MG63 (cell line): ENCODE measurements around the gene CIP2A. TPM values are rescaled to one million over a fixed set of nuclear protein-coding genes. Genes with fewer than 3 reads are reported as not detected.

Experiments used
- DNase-seq: peaks from one replicate; pipeline ENCODE4 v3.0.0-alpha.2; 2020
- H3K27me3 ChIP-seq: fragments of 250-450 bp; sonication (Bioruptor Pico); 2 replicates; pipeline ENCODE4 v1.5.1; 2020; ENCODE audit warnings: mild to moderate bottlenecking, moderate library complexity
- H3K36me3 ChIP-seq: fragments of 250-450 bp; sonication (Bioruptor Pico); 2 replicates; pipeline ENCODE4 v1.5.1; 2020; ENCODE audit warnings: mild to moderate bottlenecking, moderate library complexity
- H3K4me3 ChIP-seq: fragments of 250-450 bp; sonication (Bioruptor Pico); 2 replicates; pipeline ENCODE4 v1.5.1; 2020; ENCODE audit warnings: mild to moderate bottlenecking, moderate library complexity
- H3K9me3 ChIP-seq: fragments of 250-450 bp; sonication (Bioruptor Pico); 2 replicates; pipeline ENCODE4 v1.5.1; 2020; ENCODE audit warnings: mild to moderate bottlenecking, moderate library complexity
- total RNA-seq: library from RNA; depleted of rRNA; stranded (reverse); fragments of >200 nt; shearing (Covaris generic); gene quantifications from 2 replicates; pipeline ENCODE4 v1.2.3, GENCODE V29; 2014; ENCODE audit warnings: low replicate concordance

CIP2A gene
- total RNA-seq, 1 experiment from 2014 or later: 34.0 TPM

- Histone ChIP-seq H3K27me3 (no peaks in the 10 kb centered on the region; the same call in none of the 2 replicates), H3K36me3 (no peaks in the 10 kb centered on the region), H3K9me3 (no peaks in the 10 kb centered on the region), H3K4me3 (no peak overlapping the region)
- no peak for DNase-seq
Measured at GRCh38 chr3:108528459-108529252, 60.6 kb downstream of the CIP2A start.

DNA sequence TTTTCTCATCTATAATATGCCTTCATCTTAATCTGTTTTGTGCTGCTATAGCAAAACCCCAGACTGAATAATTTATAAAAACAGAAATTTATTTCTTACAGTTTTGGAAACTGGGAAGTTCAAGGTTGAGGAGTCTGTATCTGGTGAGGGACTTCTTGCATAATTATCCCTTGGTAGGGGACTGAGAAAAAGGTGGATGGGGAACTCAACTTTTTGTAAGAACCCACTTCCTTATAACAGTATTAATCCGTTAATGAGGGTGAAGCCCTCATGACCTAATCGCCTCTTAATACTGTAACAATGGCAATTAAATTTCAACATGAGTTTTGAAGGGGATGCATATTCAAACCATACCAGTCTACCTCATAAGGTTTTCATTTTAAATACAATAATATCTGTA lies 61.4 kb downstream of the CIP2A start:
- Histone ChIP-seq H3K9me3 (no peaks in the 10 kb centered on the region), H3K4me3 (no peak overlapping the region), H3K36me3 (no peaks in the 10 kb centered on the region), H3K27me3 (no peaks in the 10 kb centered on the region; the same call in none of the 2 replicates)
- no peak for DNase-seq

GRCh38 chr3:108527109-108527508 lies 62.1 kb downstream of the CIP2A start:
- Histone ChIP-seq H3K9me3 (no peaks in the 10 kb centered on the region), H3K27me3 (no peaks in the 10 kb centered on the region; the same call in none of the 2 replicates), H3K36me3 (no peaks in the 10 kb centered on the region), H3K4me3 (no peak overlapping the region)
- DNase-seq: no peak

- no peaks in the 10 kb centered on the region for H3K36me3 ChIP-seq
- H3K27me3 ChIP-seq: no peaks in the 10 kb centered on the region; the same call in none of the 2 replicates
- no peak overlapping the region for H3K4me3 ChIP-seq
- DNase-seq: no peak
- H3K9me3 ChIP-seq: no peaks in the 10 kb centered on the region
Measured at GRCh38 chr3:108525971-108526370, 63.3 kb downstream of the CIP2A start.

- Histone ChIP-seq H3K9me3 (no peaks in the 10 kb centered on the region), H3K27me3 (no peaks in the 10 kb centered on the region; the same call in none of the 2 replicates), H3K36me3 (no peaks in the 10 kb centered on the region), H3K4me3 (no peak overlapping the region)
- DNase-seq: no peak
Measured at GRCh38 chr3:108525256-108525655, 64.0 kb downstream of the CIP2A start.

GRCh38 chr3:108524537-108524936 lies 64.7 kb downstream of the CIP2A start:
- DNase-seq: no peak
- no peaks in the 10 kb centered on the region for H3K36me3 ChIP-seq
- H3K4me3 ChIP-seq: no peak overlapping the region
- H3K9me3 ChIP-seq: no peaks in the 10 kb centered on the region
- no peaks in the 10 kb centered on the region; the same call in none of the 2 replicates for H3K27me3 ChIP-seq

GRCh38 chr3:108518895-108519294 lies 70.3 kb downstream of the CIP2A start:
- no peak for DNase-seq
- no peaks in the 10 kb centered on the region for H3K36me3 ChIP-seq
- no peak overlapping the region for H3K4me3 ChIP-seq
- H3K9me3 ChIP-seq: no peaks in the 10 kb centered on the region
- no peaks in the 10 kb centered on the region; the same call in 1 of the 2 replicates for H3K27me3 ChIP-seq

DNA sequence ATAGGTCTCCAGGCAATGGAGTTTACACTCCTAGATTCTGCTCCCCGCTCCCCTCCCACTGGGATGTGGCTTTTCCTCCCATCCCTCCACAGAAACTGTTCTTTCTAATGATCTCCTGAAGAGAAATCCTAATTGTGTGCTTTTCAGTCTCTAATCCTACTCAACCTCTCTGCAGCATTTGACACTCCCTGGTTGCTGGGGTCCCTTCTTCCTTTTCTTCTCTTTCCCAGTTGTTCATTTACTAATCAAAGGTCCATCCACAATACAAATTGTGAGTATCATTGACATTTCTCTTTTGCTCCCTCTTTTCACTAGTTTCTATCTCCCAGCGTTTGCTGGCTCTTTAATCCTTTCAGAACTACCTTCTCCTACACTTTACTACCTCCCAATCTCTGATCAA lies 72.4 kb downstream of the CIP2A start:
- no peaks in the 10 kb centered on the region; the same call in 1 of the 2 replicates for H3K27me3 ChIP-seq
- no peaks in the 10 kb centered on the region for H3K9me3 ChIP-seq
- no peaks in the 10 kb centered on the region for H3K36me3 ChIP-seq
- no peak for DNase-seq
- H3K4me3 ChIP-seq: no peak overlapping the region

- Histone ChIP-seq H3K9me3 (no peaks in the 10 kb centered on the region), H3K4me3 (no peak overlapping the region), H3K27me3 (no peaks in the 10 kb centered on the region), H3K36me3 (no peaks in the 10 kb centered on the region)
- no peak for DNase-seq
Measured at GRCh38 chr3:108513961-108514360, 75.3 kb downstream of the CIP2A start.

- no peaks in the 10 kb centered on the region for H3K9me3 ChIP-seq
- no peak for DNase-seq
- H3K27me3 ChIP-seq: no peaks in the 10 kb centered on the region
- H3K4me3 ChIP-seq: no peak overlapping the region
- no peaks in the 10 kb centered on the region for H3K36me3 ChIP-seq
Measured at GRCh38 chr3:108512671-108513070, 76.6 kb downstream of the CIP2A start.

- no peak overlapping the region for H3K4me3 ChIP-seq
- no peaks in the 10 kb centered on the region for H3K27me3 ChIP-seq
- H3K9me3 ChIP-seq: no peaks in the 10 kb centered on the region
- no peak for DNase-seq
- no peaks in the 10 kb centered on the region for H3K36me3 ChIP-seq
Measured at GRCh38 chr3:108511490-108511889, 77.7 kb downstream of the CIP2A start.

DNA sequence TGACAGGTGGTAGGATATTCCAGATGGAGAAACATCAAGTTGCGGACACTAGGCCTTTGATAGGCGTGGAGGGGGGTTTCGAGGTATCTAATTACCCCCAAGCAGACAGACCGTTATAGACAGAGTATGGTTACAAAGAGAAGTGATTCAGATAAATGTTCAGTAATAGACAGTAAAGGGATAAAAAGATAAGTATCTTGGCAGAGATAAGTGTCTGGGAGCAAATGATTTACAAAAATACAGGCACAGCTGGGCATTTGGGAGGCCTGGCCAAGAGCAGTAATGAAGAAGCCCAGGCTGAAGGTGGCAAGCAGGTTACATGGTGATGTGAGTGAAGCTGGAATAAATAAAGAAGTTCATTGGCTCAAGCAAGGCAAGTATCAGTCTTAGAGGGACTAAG lies 78.2 kb downstream of the CIP2A start:
- no peak overlapping the region for H3K4me3 ChIP-seq
- no peaks in the 10 kb centered on the region for H3K27me3 ChIP-seq
- no peaks in the 10 kb centered on the region for H3K36me3 ChIP-seq
- DNase-seq: no peak
- H3K9me3 ChIP-seq: no peaks in the 10 kb centered on the region

GRCh38 chr3:108510496-108510895 lies 78.7 kb downstream of the CIP2A start, which contains the start of gene MYH15:
MYH15 (minus strand) TSS chr3:108510596; CDS start chr3:108510530, 66 bp downstream.
- H3K9me3 ChIP-seq: no peaks in the 10 kb centered on the region
- H3K27me3 ChIP-seq: no peaks in the 10 kb centered on the region
- H3K36me3 ChIP-seq: no peaks in the 10 kb centered on the region
- H3K4me3 ChIP-seq: no peak within 1 kb of the TSS
- DNase-seq: no peak

DNA sequence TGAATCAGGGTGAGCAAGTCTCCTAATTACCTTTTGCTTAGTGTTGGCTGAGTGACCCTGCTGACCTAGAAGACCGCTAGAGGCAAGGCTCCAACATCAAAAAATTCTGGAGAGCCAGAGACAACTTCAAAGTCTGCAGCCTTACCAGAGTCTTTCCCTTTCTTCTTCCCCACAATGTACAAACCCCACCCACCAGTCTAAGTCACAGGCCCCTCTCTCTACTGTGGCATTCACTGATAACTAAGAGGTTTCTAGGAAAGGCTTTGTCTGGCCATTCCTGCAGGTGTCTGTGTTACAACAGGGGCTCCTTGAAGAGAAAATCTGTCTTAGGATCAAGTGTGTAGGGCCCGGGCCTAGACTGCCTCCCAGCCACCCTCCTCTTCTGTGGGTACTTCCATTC lies 79.4 kb downstream of the CIP2A start:
- H3K27me3 ChIP-seq: no peaks in the 10 kb centered on the region
- DNase-seq: no peak
- H3K36me3 ChIP-seq: no peaks in the 10 kb centered on the region
- H3K4me3 ChIP-seq: no peak overlapping the region
- H3K9me3 ChIP-seq: no peaks in the 10 kb centered on the region

DNA sequence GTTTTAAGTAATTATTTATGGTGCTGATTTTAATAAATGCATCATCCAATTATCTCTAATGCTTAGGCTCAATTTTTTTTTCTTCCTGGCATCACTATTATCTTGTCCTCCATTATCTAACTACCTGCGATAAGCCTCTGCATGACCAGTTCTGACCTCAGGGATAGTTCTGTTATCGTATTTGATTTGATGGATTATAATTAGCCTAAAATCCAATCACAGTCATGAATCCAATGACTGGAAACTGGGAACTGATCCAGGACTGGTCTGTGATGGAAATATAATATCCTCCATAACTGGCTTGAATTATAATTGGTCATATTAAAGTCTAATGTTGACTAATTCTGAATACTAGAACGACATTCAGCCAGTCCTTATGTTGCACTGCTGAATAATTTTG lies 80.0 kb downstream of the CIP2A start:
- Histone ChIP-seq H3K9me3 (no peaks in the 10 kb centered on the region), H3K27me3 (no peaks in the 10 kb centered on the region; the same call in 1 of the 2 replicates), H3K4me3 (no peak overlapping the region), H3K36me3 (no peaks in the 10 kb centered on the region)
- DNase-seq: no peak

GRCh38 chr3:108507902-108508301 lies 81.3 kb downstream of the CIP2A start:
- DNase-seq: no peak
- no peaks in the 10 kb centered on the region for H3K9me3 ChIP-seq
- no peak overlapping the region for H3K4me3 ChIP-seq
- no peaks in the 10 kb centered on the region; the same call in 1 of the 2 replicates for H3K27me3 ChIP-seq
- H3K36me3 ChIP-seq: no peaks in the 10 kb centered on the region

DNA sequence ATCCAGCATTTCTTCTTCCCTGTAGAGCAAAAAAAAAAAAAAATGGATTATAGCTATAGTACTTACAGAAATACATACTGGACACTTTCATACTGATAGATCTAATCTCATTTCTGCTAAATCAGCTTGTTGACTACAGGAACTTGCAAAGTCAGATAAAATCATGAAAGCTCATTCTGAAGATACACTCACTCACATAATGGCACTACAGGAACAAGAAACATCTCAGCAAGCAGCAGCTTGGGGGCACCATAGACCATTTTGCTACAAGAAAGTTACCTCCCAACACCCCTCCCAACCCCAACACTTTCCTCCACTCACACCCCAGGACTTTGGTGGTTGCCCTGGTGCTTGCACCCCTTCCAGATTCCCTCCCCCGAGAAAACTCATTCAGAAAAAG lies 83.4 kb downstream of the CIP2A start:
- no peak for DNase-seq
- no peak overlapping the region for H3K4me3 ChIP-seq
- H3K9me3 ChIP-seq: no peaks in the 10 kb centered on the region
- no peaks in the 10 kb centered on the region for H3K36me3 ChIP-seq
- H3K27me3 ChIP-seq: no peaks in the 10 kb centered on the region; the same call in 1 of the 2 replicates

DNA sequence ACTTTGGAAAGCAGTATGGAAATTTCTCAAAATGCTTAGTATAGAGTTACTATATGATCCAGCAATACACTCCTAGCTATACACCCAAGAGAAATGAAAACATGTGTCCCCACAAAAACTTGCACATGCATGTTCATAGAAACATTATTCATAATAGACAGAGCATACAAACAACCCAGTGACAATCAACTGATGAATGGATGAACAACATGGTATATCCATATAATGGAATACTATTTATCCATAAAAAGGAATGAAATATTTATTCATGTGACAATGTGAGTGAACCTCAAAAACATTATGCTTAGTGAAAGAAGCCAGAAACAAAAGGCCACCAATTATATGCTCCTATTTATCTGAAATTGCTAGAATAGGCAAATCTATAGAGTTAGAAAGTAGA lies 85.5 kb downstream of the CIP2A start:
- H3K27me3 ChIP-seq: no peaks in the 10 kb centered on the region; the same call in 1 of the 2 replicates
- no peaks in the 10 kb centered on the region for H3K9me3 ChIP-seq
- H3K36me3 ChIP-seq: no peaks in the 10 kb centered on the region
- no peak overlapping the region for H3K4me3 ChIP-seq
- DNase-seq: no peak
